T follicular helper cell (primary cell): ENCODE results near the gene IRF2.

Experiments used
- DNase-seq: peaks from one replicate; pipeline ENCODE4 v3.0.0-alpha.2; 2020; ENCODE audit warnings: low read depth

IRF2 gene

DNA sequence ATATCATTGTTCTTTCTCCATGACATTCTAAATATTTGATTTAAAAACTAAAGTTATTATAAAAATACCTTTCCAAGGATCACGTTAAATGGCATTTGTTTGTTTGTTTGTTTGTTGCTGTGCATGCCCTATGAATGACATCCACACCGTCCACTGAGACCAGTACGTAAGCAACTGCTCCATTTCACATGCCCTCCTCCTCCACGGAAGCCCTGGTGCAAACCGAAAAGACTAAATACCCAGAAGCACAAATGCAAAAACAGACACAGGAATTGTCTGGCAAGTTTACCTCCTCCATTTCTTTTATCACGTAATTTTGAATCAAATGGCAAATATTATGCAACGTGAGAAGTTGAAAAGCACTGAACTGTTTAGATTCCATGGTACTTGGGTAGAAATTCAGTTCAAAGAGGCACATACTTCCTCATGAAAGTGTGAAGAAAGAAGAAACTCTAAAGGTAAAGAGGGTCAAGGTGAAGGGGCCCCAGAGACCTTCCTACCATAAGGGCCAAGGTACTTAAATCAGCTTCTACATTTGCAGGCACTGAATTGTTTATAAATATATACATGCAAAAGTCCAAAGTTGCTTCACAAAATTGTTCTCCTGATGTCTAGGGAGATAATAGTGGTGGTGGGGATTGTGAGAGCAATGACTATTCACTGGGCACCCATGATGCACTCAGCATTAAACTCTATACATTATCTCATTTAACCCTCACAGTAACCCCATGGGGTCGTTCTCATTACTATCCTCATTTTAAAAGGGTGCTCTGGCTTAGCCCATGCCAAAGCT is 23.4 kb downstream of the IRF2 start:
- DNase-seq, result no peak

- no peak for DNase-seq
Observed at GRCh38 chr4:184450045-184450444, 24.3 kb downstream of the IRF2 start.

GRCh38 chr4:184448821-184449220 is 25.5 kb downstream of the IRF2 start:
- no peak for DNase-seq

DNA sequence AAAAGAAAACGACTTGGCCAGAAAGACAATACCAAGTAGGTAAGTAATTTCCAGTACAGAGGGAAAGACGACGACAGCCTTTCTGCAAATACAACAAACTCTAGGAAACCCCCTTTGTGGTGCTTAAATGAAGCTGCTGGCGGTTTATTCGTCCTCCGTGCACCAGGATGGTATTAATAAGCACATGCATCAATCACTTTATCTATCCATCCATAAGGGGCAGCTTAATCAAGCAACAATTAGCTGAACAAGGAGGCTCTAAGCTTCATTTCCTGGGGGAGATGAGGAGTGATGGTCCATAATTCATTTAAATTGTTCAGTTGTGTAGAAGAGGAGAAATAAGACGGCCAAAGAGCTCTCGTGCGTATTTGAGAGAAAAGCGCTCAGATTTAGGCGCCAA is 26.2 kb downstream of the IRF2 start:
- no peak for DNase-seq

GRCh38 chr4:184447664-184448063 is 26.7 kb downstream of the IRF2 start:
- DNase-seq, result no peak

GRCh38 chr4:184446132-184446658 is 28.2 kb downstream of the IRF2 start:
- DNase-seq, result no peak

- DNase-seq, result no peak
Observed at GRCh38 chr4:184444953-184445309, 29.4 kb downstream of the IRF2 start.

DNA sequence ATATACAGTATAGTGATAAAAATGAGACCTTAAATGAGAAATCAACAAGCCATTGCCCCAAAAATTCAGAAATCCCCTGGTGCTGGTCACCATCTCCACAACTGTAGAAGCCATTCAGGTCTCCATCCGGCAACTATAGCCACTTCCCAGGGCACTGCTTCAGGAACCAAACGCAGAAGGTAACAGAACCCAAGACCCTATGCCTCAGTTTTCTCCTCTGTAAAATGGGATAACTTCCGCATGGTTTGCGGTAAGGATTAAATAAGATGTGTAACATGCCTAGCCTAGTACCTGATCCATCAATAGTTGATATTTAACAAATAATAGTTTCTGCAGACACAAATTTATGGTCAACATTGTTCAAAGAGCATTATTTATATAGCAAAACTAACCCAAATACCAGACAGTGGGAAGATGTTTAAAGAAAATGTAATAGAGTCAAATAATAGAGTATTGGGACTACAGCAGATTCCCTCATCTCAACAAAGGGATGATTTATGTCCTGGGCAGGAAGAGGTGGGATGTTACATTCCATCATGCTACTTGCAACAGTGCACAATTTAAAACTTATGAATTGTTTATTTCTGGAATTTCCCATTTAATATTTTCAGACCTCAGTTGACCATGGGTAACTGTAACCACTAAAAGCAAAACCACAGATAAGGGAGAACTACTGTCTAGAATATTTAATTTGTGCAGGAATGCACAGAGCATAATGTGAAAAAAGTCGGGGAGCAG is 30.0 kb downstream of the IRF2 start:
- no peak for DNase-seq

DNA sequence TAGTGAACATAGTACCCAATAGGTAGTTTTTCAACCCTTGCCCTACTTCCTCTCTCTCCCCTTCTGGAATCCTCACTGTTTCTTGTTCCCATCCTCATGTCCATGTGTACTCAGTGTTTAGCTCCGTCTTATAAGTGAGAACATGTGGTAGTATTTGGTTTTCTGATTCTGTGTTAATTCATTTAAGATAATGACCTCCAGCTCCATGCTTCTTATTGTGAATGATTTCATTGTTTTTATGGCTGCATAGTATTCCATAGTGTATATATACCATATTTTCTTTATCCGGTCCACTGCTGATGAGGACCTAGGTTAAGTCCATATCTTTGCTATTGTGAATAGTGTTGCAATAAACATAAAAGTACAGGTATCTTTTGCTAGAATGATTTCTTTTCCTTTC is 31.0 kb downstream of the IRF2 start:
- no peak for DNase-seq

DNA sequence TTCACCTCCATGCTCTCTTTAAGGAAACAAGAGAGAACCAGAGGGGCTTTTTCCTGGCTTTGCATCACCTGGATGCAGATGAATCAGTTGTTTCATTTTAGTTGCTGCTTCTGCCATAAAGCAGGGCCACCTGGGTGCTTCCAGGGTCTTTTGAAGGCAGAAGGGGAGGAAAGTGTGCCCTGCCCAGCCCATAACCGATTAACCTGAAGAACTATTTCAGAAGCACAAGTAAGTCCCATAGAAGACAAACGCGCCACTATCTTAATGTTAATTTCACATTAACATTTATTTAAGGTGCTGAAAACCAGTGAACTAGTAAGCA is 32.1 kb downstream of the IRF2 start:
- no peak for DNase-seq

DNA sequence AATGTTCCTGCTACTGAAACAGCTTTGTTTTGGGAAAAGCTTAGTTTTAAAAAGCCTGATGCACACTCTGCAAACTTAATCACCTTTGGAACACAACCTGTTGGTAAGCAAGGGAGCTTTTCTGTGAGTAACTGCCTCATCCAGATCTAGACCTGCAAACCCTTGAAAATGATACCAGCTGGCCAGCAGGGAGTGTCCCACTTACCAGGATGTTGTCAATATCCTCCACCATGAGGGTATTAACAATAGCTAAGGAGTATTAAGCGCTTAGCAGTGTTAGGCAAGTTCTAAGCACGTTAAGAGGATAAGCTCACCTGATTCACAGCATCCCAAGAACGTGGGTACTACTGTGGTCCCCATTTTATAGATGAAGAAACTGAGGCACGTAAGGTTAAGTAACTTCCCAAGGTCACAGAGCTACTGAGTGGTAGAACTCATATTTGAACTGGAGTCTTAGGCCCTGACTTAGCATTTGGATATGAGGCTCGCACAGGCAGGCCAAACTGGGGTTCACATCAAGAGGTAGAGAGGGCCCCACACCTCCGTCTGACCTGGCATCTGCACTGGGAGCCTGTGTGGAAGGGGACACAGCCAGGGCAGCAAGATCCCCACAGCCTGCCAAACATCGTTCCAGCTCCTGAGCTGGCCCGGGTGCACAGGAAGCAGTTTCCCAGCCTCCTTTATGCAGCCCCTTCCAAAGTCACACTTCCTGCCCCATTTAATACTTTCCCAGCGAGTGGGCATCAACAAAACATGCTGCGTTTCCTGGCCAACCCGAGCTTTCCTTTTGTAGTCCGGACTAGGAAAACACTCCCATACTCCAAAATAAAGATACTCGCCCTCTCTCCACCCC is 32.7 kb downstream of the IRF2 start:
- DNase-seq, result no peak

GRCh38 chr4:184440595-184441358 is 33.6 kb downstream of the IRF2 start:
- DNase-seq, result no peak

DNA sequence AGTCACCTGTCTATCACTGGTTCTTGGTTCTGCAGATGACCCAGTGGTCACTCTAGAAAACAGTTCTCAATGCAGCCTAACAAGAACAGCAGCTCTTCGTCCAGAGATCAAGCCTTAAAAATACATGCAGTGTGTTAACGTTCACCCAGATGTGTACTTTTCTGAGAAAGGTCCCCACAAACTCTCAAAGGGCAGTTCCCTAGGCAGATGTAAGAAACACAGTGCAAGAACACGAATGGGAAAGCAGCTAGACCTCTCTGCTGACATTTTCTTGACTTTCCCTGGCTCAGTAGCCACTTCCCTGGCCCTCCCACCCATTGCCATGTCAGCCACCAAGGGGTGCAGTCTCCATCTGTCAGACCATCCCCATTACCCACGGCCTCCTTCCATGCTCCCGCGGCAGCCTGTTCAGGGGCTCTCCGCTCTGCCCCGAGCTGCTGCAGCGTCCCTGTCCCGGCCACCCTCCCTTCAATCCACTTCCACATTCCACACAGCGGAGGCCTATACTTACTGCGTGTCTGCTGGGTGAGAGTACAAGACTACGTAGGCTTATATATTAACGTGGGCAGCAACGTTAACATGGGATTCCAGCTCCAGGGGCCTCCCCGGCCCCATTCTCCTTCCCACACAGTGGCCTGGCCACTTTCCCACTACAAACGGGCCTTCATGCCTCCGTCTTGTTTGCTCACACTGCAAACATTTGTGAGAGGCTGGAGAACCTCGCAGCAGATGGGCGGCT is 34.3 kb downstream of the IRF2 start:
- DNase-seq, result no peak

DNA sequence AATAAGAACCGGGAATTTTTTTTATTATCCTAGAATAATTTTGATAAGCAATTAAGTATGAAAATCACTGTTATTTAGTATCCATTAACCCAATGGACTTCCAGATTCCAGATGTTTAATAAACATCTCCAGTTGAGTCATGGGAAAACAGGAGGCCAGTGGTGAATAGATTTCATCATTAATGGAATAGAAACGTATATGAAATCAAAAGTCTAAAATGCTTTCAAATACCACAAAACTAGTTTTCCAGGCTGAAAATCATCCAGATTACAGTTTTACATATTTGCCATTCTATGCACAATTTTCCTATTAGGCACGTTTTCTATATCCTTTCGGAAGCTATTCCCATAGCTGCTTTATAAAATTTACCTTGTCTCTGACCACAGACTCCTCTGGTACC is 35.0 kb downstream of the IRF2 start:
- no peak for DNase-seq

GRCh38 chr4:184438375-184438774 is 36.0 kb downstream of the IRF2 start:
- DNase-seq, result no peak

- DNase-seq, result no peak
Observed at GRCh38 chr4:184437565-184438265, 36.6 kb downstream of the IRF2 start.

GRCh38 chr4:184434501-184435066 is 39.8 kb downstream of the IRF2 start:
- DNase-seq, result no peak

GRCh38 chr4:184434021-184434420 is 40.3 kb downstream of the IRF2 start:
- DNase-seq, result no peak

- no peak for DNase-seq
Observed at GRCh38 chr4:184433258-184433892, 41.0 kb downstream of the IRF2 start.
